ENCODE measurements around the gene TOMM40L.

The TOMM40L gene

DNA sequence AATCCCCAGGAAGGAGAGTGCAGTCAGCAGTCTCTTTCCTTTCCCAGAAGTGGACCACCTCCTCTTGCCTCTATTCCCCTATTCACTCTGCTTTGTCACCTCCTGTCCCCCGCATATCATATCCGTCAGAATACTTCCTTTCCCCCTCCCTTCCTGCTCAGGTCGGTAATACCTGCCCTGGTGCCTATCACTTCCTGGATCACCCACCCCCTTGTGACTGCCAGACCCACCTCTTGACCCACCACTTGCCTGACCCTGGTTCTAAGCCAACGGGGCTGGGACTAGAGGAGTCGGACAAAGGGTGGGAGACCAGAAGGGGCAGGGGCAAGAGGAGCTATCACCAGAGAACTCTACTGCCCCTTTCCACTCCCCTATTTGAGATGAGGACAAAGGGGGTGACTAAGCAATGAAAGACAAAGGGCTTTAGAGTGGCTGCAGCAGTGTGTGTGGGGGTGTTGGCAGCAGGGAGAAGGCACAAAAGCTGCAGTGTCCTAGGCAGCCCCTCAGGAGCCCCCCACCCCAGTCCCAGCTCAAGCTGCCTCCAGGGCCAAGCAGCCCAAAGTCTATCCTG lies 25.4 kb upstream of the TOMM40L start:
- Mint-ChIP-seq H3K4me1 (ENCODE audit: low read depth in 2 of 2) (peaks cover 39 to 48% of the 10 kb centered on the region in 2 donors), H3K9me3 (no peaks in the 10 kb centered on the region)
- no peak for ATAC-seq (replicated peaks)

DNA sequence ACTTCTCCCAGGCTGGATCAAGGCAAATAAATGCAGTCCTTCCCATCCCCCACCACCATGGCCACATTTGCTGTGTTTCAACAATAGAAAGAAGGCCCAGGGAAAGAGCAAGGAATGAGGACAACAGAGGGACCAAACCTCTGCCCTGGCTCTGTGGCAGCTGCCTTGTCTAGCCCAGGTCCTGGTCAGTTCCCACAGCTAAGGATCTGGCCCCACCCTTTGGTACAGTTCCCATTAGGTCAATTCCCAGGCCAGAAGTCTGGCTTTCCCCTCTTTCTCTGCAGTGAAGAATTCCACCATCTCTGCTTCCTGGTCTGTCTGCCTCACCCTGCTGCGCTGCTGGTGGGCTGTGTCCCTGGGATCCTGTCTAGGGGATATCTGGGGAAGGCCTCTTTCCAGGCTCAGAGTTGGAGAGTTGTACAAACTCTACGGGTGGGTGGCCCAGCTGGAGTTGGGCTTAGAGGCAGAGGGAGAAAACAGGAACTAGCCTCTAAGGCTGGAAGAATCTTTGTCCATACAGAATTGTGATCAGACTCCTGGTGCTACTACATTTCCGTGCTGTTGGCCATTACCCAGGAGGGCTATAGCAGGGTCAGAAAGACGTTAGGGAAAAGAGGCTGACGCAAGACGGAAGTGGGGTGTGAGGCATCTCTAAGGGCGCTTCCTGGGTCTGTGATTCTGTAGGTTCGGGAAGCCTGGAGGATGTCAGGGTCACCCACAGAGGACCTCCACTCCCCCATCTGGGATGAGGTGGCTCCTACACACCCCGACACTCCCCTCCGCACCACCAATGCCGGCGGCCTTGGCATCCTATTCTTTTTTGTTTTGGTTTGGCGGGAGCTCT lies 24.6 kb upstream of the TOMM40L start:
- Mint-ChIP-seq H3K4me3 (peak overlapping the region; percentile 91 to 95), H3K27me3 (no peaks in the 10 kb centered on the region), H3K36me3 (ENCODE audit: insufficient read depth) (peaks cover 31% of the 10 kb centered on the region), H3K4me1 (ENCODE audit: low read depth in 2 of 2) (peaks cover 41 to 48% of the 10 kb centered on the region in 2 donors), H3K9me3 (no peaks in the 10 kb centered on the region), H3K27ac (peak overlapping the region; percentile 96)
- ATAC-seq (replicated peaks) (no peak), DNase-seq (no peak)

More for the DNA sequence above, 25.4 kb upstream of the TOMM40L start:
- no peak for DNase-seq
- Mint-ChIP-seq H3K27me3 (no peaks in the 10 kb centered on the region), H3K27ac (peak overlapping the region; percentile 65 to 89), H3K4me3 (peak overlapping the region; percentile 20 to 91), H3K36me3 (ENCODE audit: insufficient read depth) (peaks cover 27% of the 10 kb centered on the region)

DNA sequence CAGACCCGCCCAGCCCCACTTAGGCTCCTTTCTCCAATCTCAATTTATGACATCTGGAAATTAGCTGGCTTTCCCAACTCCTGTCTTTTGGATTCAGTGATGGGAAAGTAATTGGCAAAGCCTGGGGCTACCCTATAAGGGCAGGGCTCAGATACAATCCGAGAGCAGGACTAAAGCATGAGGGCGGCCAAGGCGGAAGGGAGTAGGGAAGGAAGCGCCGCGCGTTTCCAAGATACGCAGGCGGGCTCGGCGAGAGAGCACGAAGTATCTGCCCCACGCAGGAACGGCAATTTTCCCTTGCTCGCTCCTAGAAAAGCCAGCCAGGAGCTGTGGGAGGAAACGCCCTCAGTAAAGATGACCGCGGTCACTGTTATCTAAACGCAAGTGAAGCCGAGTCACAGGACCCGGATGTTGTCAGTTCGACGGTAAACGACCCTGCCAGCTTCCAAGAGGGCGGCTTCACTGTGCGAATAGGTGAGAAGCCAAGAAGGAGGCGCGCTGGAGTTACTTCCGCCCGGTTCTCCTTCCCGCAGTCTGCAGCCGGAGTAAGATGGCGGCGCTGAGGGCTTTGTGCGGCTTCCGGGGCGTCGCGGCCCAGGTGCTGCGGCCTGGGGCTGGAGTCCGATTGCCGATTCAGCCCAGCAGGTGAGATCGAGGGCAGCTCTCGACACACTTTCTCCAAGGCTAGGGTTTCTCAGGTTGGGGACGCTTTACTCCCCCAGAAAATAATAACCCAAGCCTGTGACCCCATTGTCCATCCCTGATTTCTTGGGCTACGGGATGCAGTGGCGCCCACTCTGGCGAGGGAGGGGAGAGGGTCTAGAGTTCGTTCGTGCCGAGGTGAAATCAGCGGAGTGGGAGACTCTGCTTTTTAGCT lies 23.8 kb upstream of the TOMM40L start, which contains the start of gene NDUFS2:
Gene NDUFS2, plus strand, starts transcription at position 532 of the 877 bp plus-strand sequence. Its CDS starts 19 bp downstream, at position 551.
- H3K4me3 Mint-ChIP-seq: peak within 1 kb of the TSS; percentile 91 to 95
- ATAC-seq (replicated peaks) (peak; percentile 99), DNase-seq (peak; percentile 91 to 93 (median 92))
- peak within 1 kb of the TSS; percentile 96 for H3K27ac Mint-ChIP-seq
- H3K36me3 Mint-ChIP-seq (ENCODE audit: insufficient read depth): peaks cover 37% of the 10 kb centered on the region
- no peaks in the 10 kb centered on the region for H3K27me3 Mint-ChIP-seq
- no peaks in the 10 kb centered on the region for H3K9me3 Mint-ChIP-seq
- H3K4me1 Mint-ChIP-seq (ENCODE audit: low read depth in 2 of 2): peaks cover 44 to 51% of the 10 kb centered on the region in 2 donors

DNA sequence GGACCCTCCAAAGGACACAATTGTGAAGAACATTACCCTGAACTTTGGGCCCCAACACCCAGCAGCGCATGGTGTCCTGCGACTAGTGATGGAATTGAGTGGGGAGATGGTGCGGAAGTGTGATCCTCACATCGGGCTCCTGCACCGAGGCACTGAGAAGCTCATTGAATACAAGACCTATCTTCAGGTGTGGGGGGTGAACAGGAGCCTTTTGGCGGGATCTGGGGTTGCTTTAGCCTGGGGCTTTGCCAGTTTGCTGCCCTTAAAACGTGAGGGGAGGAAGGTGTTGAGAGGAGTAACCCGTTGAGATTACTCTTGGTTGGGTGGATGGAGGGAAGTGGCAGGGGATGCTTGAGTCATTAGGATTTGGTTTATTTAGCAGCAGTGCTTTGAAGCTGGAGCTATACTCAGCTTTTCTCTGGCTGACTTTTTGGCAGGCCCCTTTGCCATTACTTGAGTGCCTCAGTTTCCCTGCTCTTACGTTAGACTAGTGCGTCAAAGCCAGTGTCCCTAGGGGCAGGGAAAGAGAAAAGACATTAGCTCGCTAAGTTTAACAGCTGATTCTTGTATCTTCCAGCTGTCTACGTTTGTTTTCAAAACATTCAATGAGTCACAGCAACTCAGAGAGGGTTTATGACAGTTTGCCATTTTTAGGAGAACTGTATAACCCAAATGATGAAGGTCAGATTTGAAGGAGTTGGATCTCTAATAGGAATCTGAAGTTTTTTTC lies 19.3 kb upstream of the TOMM40L start:
- H3K27me3 Mint-ChIP-seq: no peaks in the 10 kb centered on the region
- H3K4me1 Mint-ChIP-seq (ENCODE audit: low read depth in 2 of 2): peaks cover 35 to 41% of the 10 kb centered on the region in 2 donors
- no peaks in the 10 kb centered on the region for H3K9me3 Mint-ChIP-seq
- no peak for DNase-seq
- H3K4me3 Mint-ChIP-seq: no peak overlapping the region
- ATAC-seq (replicated peaks): no peak
- no peak overlapping the region for H3K27ac Mint-ChIP-seq
- H3K36me3 Mint-ChIP-seq (ENCODE audit: insufficient read depth): peaks cover 68% of the 10 kb centered on the region

DNA sequence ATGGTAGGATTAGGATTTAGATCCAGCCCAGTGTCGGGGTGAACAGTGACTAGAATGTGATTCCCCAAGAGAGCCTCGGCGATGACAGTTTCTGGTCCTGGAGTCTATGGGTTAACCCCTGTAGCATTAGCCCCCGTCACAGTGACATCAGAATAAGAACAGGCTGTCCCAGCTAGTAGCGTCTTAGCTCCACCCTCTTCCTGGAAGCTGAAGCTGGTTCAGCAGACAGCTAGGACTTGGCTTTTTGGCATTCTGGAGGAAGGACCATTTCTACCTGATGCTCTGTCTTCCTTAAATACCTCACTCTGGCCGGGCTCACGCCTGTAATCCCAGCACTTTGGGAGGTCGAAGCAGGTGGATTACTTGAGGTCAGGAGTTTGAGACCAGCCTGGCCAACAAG lies 18.7 kb upstream of the TOMM40L start:
- Mint-ChIP-seq H3K9me3 (no peaks in the 10 kb centered on the region), H3K27ac (no peak overlapping the region), H3K4me1 (ENCODE audit: low read depth in 2 of 2) (peaks cover 32 to 38% of the 10 kb centered on the region in 2 donors), H3K27me3 (no peaks in the 10 kb centered on the region), H3K36me3 (ENCODE audit: insufficient read depth) (peaks cover 68% of the 10 kb centered on the region), H3K4me3 (no peak overlapping the region)
- DNase-seq (no peak), ATAC-seq (replicated peaks) (no peak)

DNA sequence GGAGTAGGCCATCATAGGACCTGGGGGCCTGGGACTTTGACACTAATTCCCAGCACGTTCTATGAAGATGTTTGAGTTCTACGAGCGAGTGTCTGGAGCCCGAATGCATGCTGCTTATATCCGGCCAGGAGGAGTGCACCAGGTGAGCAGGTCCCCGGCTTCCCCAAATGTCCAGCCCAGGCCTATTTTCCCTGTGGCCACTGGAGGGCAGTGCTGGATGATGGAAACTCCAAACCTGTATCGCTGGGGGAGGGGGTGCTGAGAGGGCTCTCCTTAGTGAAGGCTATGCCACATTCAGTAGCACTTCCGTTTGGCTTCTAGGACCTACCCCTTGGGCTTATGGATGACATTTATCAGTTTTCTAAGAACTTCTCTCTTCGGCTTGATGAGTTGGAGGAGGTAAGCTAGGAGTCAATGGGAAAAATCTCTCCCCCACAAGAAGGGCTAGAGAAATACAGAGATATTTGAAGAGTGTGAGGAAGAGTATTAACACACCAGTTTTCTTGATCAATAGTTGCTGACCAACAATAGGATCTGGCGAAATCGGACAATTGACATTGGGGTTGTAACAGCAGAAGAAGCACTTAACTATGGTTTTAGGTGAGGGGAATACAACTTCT lies 16.0 kb upstream of the TOMM40L start:
- peak; percentile 90 for ATAC-seq (replicated peaks)
- H3K4me1 Mint-ChIP-seq (ENCODE audit: low read depth in 2 of 2): peaks cover 21 to 26% of the 10 kb centered on the region in 2 donors
- no peak overlapping the region for H3K4me3 Mint-ChIP-seq
- H3K9me3 Mint-ChIP-seq: no peaks in the 10 kb centered on the region
- H3K27me3 Mint-ChIP-seq: no peaks in the 10 kb centered on the region
- H3K27ac Mint-ChIP-seq: peak overlapping the region; percentile 7 to 50
- peaks cover 80% of the 10 kb centered on the region for H3K36me3 Mint-ChIP-seq (ENCODE audit: insufficient read depth)
- DNase-seq: peak; percentile 62 to 68 (median 63)

DNA sequence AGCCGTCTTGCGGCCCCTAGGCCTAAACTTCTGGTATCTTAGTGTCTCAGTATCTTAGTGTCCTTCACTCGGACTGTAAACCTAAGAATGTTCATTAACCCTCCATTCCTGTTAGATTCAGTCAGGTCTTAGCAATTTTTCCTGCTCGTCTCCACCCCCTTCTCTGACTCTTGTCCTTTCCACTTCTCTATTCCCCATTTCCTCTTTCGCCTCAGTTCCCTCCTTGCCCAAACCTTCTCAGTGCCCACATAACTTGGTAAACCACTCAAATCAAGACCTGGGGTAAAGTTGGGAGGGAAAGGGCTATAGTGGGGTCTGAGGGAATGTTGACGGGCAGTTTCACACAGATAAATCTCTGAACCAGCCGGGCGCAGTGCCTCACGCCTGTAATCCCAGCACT lies 11.5 kb upstream of the TOMM40L start:
- ATAC-seq (replicated peaks): no peak
- H3K4me1 Mint-ChIP-seq (ENCODE audit: low read depth in 2 of 2): peaks cover 25 to 36% of the 10 kb centered on the region in 2 donors

DNA sequence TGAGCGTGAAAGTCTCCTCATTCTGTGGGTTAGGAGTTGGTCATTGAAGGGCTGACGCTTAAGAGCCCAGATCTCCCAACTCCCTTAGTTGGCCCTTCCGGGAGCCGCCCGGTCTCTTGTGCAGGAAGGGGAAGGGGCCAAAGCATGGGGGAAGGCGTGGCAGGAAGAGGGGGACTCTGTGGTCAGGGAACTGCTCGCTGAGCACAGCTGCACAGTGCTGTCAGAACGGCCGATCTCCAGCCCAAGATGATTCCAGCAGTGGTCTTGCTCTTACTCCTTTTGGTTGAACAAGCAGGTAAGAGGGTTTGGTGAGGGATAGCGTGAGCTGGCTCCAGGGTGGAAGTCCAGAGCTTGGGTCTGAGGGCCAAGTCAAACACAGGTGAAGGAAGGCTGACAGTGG lies 10.8 kb upstream of the TOMM40L start, which contains the start of gene FCER1G:
Gene FCER1G, plus strand, starts transcription at position 220 of the 400 bp plus-strand sequence. Its CDS starts 27 bp downstream, at position 247.
- Mint-ChIP-seq H3K4me1 (ENCODE audit: low read depth in 2 of 2) (peaks cover 19 to 29% of the 10 kb centered on the region in 2 donors), H3K36me3 (ENCODE audit: insufficient read depth) (peaks cover 46% of the 10 kb centered on the region)
- DNase-seq: no peak

More for the DNA sequence above, 11.5 kb upstream of the TOMM40L start:
- H3K4me3 Mint-ChIP-seq: no peak overlapping the region
- H3K27me3 Mint-ChIP-seq: no peaks in the 10 kb centered on the region
- H3K27ac Mint-ChIP-seq: no peak overlapping the region
- no peak for DNase-seq
- peaks cover 53% of the 10 kb centered on the region for H3K36me3 Mint-ChIP-seq (ENCODE audit: insufficient read depth)
- H3K9me3 Mint-ChIP-seq: no peaks in the 10 kb centered on the region

DNA sequence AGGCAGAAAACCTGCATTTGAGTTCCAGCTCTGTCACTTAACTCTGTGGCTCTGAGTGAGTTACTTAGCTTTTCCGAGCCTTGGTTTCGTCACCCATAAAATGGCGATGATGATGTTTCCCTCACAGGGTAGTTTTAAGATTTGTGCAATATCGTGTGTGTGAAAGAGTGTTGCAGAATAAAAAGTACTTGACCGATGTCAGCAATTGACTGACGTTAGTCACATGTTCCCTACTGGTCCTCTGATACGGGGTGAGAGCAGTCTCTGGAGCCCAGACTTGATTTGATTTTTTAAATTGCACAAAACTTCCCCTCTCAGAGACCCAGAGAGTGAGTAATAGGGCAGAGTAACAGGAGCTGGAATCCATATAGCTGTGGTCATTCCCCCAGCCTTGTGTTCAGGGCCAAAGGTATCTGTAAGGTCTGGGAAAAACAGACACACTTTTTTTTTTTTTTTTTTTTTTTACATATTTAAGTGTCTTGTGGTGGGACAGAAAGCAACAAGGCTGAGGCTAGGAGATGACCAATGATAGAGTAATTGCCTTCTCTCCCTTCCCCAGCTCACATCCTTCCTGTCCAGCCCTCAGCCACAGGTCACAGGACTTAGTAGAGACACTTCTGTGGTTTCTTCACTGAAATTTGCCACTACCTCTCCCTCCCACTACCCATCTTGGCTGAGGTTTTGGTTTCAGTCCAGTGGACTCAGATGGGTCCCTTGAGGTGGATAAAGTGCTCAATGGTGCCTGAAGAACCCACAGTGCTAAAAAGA lies 8.7 kb upstream of the TOMM40L start:
- peaks cover 0 to 5% of the 10 kb centered on the region in 2 donors for H3K27me3 Mint-ChIP-seq
- DNase-seq (no peak), ATAC-seq (replicated peaks) (peak; percentile 62)
- peaks cover 18 to 27% of the 10 kb centered on the region in 2 donors for H3K4me1 Mint-ChIP-seq (ENCODE audit: low read depth in 2 of 2)
- H3K27ac Mint-ChIP-seq: peak overlapping the region; percentile 79 to 91
- H3K9me3 Mint-ChIP-seq: no peaks in the 10 kb centered on the region
- peaks cover 27% of the 10 kb centered on the region for H3K36me3 Mint-ChIP-seq (ENCODE audit: insufficient read depth)
- peak overlapping the region in 1 of 2 donors; percentile 55 for H3K4me3 Mint-ChIP-seq

More for the DNA sequence above, 10.8 kb upstream of the TOMM40L start, which contains the start of gene FCER1G:
- peak; percentile 19 for ATAC-seq (replicated peaks)
- peak within 1 kb of the TSS; percentile 51 to 79 for H3K27ac Mint-ChIP-seq
- no peaks in the 10 kb centered on the region for H3K9me3 Mint-ChIP-seq
- H3K27me3 Mint-ChIP-seq: no peaks in the 10 kb centered on the region
- H3K4me3 Mint-ChIP-seq: peak within 1 kb of the TSS; percentile 27 to 36

DNA sequence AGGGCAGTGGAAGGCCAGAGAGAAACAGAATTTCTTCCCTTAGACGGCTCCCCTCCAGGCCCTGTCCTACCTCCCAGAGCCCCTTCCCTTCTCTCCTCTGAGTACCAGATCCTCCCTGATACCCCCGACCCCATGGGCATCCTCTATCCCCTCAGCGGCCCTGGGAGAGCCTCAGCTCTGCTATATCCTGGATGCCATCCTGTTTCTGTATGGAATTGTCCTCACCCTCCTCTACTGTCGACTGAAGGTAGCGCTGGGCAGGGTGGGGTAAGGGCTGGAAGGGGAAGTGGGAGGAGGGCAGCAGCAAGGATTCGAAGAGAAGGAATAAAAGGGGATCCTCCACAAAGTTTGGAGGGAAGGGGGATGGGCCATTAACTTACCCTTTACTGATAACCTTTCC lies 8.0 kb upstream of the TOMM40L start:
- H3K36me3 Mint-ChIP-seq (ENCODE audit: insufficient read depth): peaks cover 20% of the 10 kb centered on the region
- peaks cover 18 to 27% of the 10 kb centered on the region in 2 donors for H3K4me1 Mint-ChIP-seq (ENCODE audit: low read depth in 2 of 2)
- H3K9me3 Mint-ChIP-seq: no peaks in the 10 kb centered on the region
- H3K27ac Mint-ChIP-seq: peak overlapping the region; percentile 79 to 80
- ATAC-seq (replicated peaks): no peak
- H3K4me3 Mint-ChIP-seq: no peak overlapping the region
- peaks cover 0 to 10% of the 10 kb centered on the region in 2 donors for H3K27me3 Mint-ChIP-seq
- no peak for DNase-seq

DNA sequence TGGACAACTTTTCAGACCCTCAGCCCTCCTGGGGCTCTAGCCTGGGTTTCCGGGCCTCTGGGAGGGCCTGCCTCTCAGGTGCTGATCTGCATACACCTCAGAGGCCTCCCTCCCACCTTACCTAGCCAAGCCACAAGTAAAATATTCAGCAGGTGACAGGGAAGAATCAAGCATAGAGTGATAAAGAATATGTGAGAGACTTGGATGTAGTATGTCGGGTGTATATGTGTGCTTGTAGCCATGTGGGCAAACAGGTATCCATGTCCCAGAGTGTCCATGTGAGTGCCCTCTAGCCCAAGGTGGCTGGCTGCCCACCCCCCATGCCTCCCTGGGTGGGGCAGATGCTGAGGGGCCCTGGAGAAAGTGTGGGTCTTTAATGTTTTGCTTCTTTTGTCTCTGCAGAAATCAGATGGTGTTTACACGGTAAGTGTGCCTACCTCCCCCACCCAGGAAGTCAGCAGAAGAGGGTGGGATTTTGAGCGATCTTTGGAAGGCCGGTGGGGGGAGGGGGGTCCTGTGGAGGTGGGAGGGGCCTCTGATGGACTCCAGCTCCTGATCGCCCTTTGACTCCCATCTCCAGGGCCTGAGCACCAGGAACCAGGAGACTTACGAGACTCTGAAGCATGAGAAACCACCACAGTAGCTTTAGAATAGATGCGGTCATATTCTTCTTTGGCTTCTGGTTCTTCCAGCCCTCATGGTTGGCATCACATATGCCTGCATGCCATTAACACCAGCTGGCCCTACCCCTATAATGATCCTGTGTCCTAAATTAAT lies 7.4 kb upstream of the TOMM40L start:
- H3K4me3 Mint-ChIP-seq: no peak overlapping the region
- no peak for ATAC-seq (replicated peaks)
- H3K36me3 Mint-ChIP-seq (ENCODE audit: insufficient read depth): peaks cover 14% of the 10 kb centered on the region
- peaks cover 18 to 27% of the 10 kb centered on the region in 2 donors for H3K4me1 Mint-ChIP-seq (ENCODE audit: low read depth in 2 of 2)
- peak overlapping the region; percentile 79 to 80 for H3K27ac Mint-ChIP-seq
- peaks cover 0 to 10% of the 10 kb centered on the region in 2 donors for H3K27me3 Mint-ChIP-seq
- no peaks in the 10 kb centered on the region for H3K9me3 Mint-ChIP-seq
- DNase-seq: no peak
